Activated T-cell treated with anti-CD3 and anti-CD28 coated beads, Interleukin-2, amount 50 U/mL, for 1 hour (primary cell): ENCODE measurements around the gene PLEKHA5.
"Not testable (repeated sequence)": the region's sequence is repeated elsewhere in the genome, so short reads cannot be mapped to it uniquely, and the experiment has no call there.

Source experiments
- DNase-seq: peaks from one replicate; pipeline ENCODE4 v3.0.0-alpha.2; 2020

The PLEKHA5 gene, protein sequence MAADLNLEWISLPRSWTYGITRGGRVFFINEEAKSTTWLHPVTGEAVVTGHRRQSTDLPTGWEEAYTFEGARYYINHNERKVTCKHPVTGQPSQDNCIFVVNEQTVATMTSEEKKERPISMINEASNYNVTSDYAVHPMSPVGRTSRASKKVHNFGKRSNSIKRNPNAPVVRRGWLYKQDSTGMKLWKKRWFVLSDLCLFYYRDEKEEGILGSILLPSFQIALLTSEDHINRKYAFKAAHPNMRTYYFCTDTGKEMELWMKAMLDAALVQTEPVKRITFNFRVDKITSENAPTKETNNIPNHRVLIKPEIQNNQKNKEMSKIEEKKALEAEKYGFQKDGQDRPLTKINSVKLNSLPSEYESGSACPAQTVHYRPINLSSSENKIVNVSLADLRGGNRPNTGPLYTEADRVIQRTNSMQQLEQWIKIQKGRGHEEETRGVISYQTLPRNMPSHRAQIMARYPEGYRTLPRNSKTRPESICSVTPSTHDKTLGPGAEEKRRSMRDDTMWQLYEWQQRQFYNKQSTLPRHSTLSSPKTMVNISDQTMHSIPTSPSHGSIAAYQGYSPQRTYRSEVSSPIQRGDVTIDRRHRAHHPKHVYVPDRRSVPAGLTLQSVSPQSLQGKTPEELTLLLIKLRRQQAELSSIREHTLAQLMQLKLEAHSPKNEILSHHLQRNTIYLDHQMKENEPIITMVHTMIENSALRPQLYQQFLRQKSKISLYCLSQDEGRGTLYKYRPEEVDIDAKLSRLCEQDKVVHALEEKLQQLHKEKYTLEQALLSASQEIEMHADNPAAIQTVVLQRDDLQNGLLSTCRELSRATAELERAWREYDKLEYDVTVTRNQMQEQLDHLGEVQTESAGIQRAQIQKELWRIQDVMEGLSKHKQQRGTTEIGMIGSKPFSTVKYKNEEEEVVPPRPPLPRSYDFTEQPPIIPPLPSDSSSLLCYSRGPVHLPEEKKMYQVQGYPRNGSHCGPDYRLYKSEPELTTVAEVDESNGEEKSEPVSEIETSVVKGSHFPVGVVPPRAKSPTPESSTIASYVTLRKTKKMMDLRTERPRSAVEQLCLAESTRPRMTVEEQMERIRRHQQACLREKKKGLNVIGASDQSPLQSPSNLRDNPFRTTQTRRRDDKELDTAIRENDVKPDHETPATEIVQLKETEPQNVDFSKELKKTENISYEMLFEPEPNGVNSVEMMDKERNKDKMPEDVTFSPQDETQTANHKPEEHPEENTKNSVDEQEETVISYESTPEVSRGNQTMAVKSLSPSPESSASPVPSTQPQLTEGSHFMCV

GRCh38 chr12:19129486-19130223, at the start of gene PLEKHA5:
Gene PLEKHA5 (plus strand): TSS chr12:19129733. CDS start chr12:19129800, 67 bp downstream.
- DNase-seq: peak; percentile 52

- no peak for DNase-seq
Observed at GRCh38 chr12:19080918-19081317, 48.6 kb upstream of the PLEKHA5 start.

DNA sequence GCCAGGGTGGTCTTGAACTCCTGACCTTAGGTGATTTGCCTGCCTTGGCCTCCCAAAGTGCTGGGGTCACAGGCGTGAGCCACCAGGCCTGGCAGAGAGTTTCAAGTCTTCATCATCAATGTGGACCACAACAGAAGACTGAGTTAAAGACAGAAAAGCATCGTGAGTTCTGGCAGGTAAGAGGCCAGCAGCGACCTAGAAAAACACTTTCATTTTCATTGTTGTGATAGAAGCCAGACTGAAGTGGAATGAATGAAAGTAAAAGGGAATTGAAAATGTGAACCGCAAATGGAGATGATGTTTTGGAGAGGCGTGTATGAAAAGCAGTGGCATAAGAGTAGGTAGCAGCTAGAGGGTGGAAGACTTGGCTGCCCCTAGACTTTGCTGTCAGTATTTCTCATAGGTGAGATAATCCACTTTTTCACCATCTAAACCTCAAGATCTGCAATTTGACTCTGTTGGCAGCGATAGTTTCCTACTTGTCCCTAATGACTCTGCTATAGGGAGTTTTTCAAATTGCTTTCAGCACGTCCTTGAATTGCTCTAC, 47.1 kb upstream of the PLEKHA5 start:
- DNase-seq: no peak

GRCh38 chr12:19084547-19084946, 45.0 kb upstream of the PLEKHA5 start:
- no peak for DNase-seq

DNA sequence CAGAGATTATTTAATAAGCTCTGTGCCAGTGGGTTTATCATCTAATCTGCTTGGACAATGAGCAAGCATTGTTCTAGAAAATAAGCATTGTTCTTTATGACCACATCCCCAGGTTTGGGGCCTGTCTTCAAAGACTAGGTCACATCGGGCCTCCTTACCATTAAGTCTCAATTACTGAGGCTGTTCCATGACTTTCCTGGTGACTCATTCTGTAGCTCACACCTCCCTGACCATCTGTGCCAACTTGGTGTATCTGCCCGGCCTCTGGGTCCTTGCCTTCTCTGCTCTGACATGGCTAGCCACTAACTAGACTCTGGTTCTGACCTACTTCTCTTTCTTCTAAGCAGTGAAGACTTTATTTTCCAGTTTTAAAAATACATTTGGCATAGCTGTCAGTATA, 44.4 kb upstream of the PLEKHA5 start:
- no peak for DNase-seq

GRCh38 chr12:19088606-19089005, 40.9 kb upstream of the PLEKHA5 start:
- no peak for DNase-seq

- not testable (repeated sequence) for DNase-seq
Observed at GRCh38 chr12:19092482-19092881, 37.1 kb upstream of the PLEKHA5 start.

- DNase-seq: no peak
Observed at GRCh38 chr12:19093218-19093617, 36.3 kb upstream of the PLEKHA5 start.

DNA sequence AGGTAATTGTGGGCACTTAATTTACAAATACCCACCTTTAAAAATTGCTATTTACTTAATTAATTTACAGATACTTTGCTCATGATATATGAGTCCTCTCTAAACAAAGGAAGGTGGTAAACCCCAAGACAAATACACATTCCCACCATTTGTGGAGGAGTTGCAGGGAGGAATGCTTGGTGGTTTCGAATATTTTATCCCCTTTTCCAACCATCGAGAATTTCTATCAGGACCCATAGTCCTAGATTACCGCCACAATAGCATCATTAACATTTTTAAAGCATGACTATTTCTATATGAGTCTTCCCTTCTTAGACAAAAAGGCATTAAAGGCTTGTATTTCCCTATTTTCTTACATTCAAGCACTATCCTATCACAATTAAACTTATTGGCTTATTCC, 34.2 kb upstream of the PLEKHA5 start:
- no peak for DNase-seq

GRCh38 chr12:19095756-19096480, 33.6 kb upstream of the PLEKHA5 start:
- no peak for DNase-seq

DNA sequence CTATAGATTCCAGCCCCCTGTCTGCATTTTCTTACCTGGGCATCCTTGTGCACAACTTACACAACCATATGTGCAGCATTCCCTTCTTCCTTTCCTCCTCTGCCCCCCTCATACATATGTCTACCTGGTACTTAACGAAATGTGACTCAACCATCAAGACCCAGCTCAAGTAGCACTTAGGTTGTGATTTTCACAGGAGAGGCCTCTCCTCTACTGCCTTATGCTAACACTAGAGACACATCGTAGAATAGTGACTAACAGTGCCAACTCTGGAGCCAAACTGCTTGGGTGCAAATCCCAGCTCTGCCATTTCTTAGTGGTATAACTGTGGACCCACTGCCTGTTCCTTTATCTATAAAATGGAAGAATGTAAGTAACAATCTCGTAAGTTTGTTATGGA, 24.1 kb upstream of the PLEKHA5 start:
- DNase-seq: no peak

DNA sequence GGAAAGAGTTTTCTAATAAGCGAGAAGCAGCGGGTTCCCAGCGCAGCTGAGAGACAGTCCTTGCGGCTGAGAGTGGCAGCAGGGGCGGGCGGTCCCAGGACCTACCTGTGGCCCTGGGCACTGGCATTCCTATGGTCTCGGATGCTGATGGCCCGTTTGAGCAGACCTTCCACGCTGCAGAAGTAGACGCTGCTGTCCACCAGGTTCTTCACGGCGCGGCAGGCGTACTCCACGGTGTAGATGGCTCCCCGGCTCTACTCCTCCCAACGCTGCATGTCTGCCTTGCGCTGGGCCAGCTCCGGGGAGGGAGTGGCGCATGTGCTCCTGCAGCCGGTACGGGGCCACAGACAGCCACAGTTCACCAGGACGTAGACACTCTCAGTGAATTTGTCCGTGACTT, 21.8 kb upstream of the PLEKHA5 start:
- DNase-seq: no peak

DNA sequence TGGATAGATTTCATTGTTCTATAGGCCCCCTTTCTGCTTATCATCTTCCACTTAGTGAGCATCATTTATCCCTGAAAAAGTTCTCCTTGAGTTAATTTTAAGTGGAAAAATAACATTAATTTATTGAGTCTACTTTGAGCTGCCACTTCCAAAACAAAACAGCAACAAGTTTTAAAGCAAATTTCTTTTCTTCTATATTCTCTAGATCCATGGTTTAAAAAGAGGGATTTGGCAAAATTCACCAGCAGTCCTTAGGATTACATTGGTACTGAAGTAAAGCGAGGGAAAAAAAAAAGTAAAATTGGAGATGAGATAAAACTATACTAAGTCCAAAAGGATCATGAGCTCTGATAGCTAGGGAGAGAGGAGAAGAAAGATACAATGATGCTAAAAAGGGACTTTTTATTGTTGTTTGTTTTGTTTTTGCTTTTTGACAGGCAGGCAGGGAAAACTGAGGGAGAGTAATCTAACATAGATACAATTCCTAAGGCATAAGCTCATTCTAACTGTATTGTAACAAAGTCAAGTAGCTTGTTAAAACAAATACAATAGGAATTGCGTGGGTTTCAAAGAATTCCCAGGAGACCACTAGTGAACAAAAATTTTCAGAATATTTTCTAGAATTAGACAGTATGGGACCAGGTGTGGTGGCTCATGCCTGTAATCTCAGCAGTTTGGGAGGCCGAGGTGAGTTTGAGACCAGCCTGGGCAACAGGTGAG, 19.2 kb upstream of the PLEKHA5 start:
- no peak for DNase-seq

GRCh38 chr12:19113464-19113863, 16.1 kb upstream of the PLEKHA5 start:
- DNase-seq: no peak

- DNase-seq: no peak
Observed at GRCh38 chr12:19115285-19115684, 14.2 kb upstream of the PLEKHA5 start.

DNA sequence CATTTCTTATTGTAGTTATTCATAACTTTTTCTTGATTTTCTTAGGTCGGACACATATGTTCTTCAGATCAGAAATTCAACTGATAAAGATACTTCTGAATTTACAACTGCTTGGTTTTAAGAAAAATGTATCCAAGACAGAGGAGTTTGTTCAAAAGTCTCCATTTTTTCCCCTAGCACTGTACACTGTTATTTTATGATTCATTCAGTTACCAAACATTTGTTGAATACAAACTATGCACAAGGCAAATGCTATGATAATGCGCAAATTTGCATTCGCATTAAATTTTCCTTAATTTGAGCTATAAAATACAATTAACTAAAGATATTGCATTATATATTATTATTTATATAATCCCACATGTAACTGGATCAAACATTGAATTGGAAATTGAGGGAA, 10.1 kb upstream of the PLEKHA5 start:
- DNase-seq: no peak

DNA sequence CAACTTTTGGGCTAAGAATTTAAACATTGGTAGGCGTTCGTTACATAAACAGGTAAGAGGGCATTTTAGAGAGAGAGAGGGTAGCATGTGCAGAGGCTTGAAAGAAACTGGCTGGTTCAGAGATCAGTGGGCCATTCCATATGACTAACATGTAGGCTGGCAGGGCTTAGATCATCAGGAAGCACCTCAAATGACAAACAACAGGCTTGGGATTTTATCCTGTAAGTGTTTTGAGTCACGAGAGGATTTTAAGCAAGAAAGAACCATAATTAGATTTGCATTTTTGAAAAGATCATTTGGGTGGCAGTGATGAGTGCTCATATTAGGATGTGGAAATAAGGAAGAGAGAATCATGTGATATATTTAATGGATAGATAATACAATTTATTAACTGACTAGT, 8.7 kb upstream of the PLEKHA5 start:
- no peak for DNase-seq

GRCh38 chr12:19121449-19122018, 8.0 kb upstream of the PLEKHA5 start:
- no peak for DNase-seq

GRCh38 chr12:19125325-19125724, 4.2 kb upstream of the PLEKHA5 start:
- DNase-seq: no peak

- DNase-seq: no peak
Observed at GRCh38 chr12:19127270-19127669, 2.3 kb upstream of the PLEKHA5 start.
